GM18511 (cell line): ENCODE data around the gene HDLBP.
"Not testable (repeated sequence)": the region's sequence is repeated elsewhere in the genome, so short reads cannot be mapped to it uniquely, and the experiment has no call there.

ENCODE experiments used
- ATAC-seq: cut with Tn5 transposase; IDR thresholded peaks from one replicate; pipeline ENCODE4 v1.9.1; 2021; ENCODE audit warnings: mild to moderate bottlenecking, moderate library complexity; ENCODE audit not compliant: unreplicated experiment

Gene HDLBP

GRCh38 chr2:241199897-241200821 is 115.3 kb downstream of the HDLBP start:
- ATAC-seq = no peak

- no peak for ATAC-seq
These were observed 116.2 kb downstream of the HDLBP start for GRCh38 chr2:241199286-241199685.

DNA sequence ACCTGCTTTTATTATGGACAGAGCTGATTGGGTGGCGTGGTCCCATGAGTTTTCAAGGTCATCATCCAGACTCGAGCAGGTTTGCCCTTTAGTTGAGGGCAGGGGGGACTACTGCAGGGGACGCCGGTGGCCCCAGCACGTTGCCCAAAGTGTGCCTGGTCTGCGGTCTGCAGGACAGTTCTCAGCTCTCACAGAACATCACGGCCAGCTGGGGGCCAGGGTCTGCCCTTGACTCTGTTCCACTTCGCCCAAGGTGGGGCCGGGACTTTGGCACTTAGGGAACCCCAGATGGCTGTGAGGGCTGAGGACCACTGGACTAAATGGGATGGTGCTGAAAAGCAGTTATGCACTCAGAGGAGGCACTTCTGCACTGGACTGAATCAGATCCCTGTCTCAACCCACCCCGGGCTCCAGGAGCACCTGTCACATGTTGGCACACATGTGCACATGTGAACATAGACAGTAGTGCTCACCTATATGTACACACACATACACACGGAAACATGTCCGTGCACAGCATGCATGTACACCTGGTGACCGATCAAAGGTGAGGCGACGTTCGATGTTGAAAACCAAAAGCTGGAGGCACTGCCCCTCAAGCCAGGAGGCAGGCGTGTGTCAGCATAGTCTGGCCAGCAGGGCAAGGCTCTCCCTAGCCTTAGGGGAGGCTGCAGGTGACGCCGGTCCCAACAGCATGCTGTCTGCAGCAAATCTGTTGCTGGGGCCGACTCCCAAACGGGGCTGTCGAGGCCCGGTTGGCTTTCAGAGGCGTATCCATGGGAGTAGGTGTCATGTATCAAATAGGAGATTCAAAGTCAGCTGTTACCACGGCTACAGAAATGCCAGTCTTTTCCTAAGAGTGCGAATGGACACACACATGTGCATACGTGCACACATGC is 116.8 kb downstream of the HDLBP start:
- ATAC-seq = no peak

- no peak for ATAC-seq
These were observed 117.5 kb downstream of the HDLBP start for GRCh38 chr2:241197947-241198346.

DNA sequence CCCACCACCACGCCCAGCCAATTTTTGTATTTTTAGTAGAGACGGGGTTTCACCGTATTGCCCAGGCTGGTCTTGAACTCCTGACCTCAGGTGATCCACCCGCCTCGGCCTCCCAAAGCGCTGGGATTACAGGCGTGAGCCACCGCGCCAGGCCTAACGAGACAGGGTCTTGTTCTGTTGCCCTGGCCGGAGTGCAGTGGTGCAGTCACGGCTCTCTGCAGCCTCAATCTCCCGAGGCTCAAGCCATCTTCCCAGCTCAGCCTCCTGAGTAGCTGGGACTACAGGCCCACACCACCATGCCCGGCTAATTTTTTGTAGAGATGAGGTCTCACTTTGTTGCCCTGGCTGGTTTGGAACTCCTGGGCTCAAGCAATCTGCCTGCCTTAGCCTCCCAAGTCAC is 118.2 kb downstream of the HDLBP start:
- ATAC-seq = not testable (repeated sequence)

DNA sequence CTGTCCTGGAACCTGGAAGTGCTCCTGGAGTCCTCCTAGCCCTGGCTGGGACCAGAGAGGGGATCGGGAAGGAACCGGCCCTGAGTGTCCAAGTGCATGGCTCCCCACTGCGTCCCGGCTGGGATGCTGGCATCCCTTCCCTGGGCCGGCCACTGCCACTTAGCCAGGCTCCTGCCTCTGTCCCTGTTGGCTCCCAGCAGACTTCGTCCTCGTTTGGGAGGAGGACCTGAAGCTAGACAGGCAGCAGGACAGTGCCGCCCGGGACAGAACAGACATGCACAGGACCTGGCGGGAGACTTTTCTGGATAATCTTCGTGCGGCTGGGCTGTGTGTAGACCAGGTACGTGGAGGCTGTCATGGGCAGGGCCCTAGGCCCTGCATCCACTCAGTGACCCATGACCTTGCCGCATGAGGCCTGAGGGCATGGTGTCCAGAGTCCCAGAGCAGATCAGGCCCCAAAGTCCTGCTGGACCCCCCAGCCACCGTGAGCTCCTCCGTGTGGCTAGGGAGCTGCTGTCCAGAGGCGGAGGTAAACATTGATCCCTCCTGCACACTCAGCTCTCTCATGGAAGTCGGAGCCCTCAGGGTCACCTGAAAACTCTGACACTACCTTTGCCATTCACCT is 119.9 kb downstream of the HDLBP start:
- no peak for ATAC-seq

GRCh38 chr2:241194811-241195210 is 120.7 kb downstream of the HDLBP start:
- no peak for ATAC-seq

GRCh38 chr2:241193271-241193670 is 122.2 kb downstream of the HDLBP start:
- ATAC-seq = no peak

DNA sequence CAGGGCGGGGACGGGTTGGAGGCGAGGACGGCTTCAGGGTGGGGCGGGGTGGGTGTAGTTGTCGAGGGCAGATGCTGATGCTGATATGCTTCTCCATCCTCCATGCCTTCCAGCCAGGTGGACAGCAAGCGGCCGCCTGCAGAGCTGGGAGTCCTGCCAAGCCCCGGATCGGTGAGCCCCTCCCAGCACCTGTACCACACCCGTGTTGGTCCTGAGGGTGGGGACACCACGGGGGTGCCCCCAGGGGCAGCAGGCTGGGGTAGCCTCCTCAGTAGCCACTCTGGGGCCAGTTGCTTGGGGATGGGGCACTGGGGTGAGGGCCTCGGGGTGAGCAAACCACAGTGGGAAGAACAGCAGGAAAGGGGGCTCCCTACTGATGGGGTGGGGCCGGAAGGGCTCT is 124.4 kb downstream of the HDLBP start:
- no peak for ATAC-seq

GRCh38 chr2:241190291-241190981 is 125.0 kb downstream of the HDLBP start:
- ATAC-seq = no peak

DNA sequence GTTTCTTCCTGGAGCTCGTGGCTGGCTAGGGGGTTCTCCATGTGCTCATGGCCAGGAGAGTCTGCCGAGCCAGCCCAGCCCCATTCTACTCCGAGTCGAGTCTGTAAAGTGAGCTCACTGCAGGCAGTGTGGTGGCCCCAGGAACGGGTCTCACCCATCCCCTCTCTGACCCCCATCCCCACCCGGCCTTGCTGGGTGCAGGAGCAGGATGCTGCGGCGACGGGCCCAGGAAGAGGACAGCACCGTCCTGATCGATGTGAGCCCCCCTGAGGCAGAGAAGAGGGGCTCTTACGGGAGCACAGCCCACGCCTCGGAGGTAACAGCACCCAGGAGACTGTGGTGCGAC is 125.6 kb downstream of the HDLBP start:
- no peak for ATAC-seq

DNA sequence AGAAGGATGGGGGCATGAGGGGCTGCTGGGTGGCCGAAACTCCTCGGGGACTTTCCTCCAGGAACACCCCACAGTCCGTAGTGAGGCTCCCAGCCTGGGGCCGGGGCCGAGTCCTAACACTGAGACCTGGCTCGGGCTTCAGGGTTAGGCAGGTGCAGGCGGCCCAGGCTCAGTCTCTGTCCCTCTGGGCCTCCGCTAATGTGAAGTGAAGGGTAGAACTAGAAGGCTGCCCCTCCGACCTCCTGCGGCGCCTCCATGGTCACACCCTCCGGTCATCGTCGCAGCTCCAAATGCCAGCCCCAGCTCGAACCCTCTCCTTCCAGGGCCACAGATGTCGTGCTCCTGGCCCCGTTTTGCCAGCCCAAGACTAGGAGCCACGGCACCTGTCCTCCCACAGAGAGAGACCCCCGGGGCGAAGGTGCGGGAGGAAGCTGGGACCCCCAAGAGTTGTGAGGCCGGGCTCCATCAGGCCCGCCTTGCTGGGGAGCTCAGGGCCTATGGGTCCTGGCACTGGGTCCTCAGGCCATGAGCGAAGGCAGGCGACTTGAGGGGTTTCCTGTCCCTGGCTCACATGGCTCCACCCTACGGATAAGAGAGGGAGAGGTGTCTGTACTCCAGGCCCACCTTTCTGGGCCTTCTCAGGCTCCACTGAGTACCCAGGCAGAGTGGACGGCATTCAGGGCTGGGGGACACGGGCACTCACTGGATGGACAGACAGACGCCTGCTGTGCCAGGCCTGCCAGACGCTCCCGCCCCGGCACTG is 126.2 kb downstream of the HDLBP start:
- ATAC-seq = no peak

DNA sequence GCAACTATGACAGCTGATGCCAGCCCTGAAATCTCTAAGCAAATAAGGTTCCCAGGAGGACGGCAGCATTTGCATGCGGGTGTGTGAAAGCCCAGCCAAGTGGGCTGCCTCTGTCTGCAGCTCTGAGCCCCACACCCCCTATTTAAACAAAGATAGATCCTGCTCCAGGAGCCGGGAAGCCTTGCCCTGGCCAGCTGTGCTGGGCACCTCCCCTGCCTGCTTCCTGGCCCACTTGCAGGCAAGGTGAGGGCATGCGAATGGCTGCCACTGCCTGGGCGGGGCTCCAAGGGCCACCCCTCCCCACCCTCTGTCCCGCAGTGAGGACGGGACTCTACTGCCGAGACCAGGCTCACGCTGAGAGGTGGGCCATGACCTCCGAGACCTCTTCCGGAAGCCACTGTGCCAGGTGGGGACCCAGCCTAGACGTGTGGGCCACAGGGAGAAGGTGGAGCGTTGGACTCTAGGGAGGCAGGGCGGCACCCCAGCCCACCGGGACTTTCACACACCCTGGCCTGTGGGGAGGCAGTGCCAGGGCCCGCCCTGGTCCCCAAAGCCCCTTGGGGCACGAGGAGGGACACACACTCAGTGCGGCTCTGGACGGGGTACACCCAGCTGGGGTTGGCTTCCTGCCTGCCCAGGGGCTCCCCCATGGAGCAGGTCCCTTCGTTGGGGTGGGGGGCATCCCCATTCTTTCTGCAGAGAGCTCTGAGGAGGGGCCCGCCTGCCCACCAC is 126.9 kb downstream of the HDLBP start, which contains the start of gene ANO7:
TSS of gene ANO7 (plus strand) at position 317 of the 732 bp plus-strand sequence. CDS start 1,387 bp downstream, outside the sequence.
- ATAC-seq = no peak

DNA sequence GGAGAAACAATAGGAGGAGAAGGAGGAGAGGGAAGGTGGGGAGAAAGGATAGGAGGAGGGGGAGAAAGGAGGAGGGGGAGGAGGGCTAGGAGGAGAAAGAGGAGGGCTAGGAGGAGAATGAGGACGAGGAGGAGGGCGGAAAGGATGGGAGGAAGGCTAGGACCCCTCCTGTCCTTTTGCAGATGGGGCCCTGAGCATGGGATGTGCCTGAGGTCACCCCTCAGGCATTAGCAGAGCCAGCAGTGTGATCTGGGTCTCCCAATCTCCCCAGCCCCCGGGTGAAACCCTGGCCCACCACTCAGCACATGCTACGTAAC is 127.6 kb downstream of the HDLBP start:
- ATAC-seq = no peak

- no peak for ATAC-seq
These were observed 128.2 kb downstream of the HDLBP start for GRCh38 chr2:241187101-241187917.

GRCh38 chr2:241185961-241186360 is 129.5 kb downstream of the HDLBP start:
- no peak for ATAC-seq

DNA sequence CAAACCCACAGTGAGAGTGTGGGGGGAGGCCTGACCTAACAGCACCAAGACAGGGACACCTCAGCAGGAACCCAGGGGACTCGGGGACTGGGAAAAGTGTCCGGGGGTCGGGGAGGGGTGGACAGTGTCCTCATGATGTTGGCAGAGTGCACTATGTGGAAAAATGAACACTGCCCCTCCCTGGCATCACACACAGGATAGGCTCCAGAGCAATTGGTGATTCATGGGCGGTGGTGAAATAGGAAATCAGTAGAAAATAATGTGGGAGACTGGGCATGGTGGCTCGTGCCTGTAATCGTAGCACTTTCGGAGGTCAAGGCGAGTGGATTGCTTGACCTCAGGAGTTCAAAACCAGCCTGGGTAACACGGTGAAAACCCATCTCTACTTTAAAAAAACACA is 130.6 kb downstream of the HDLBP start:
- ATAC-seq = no peak

DNA sequence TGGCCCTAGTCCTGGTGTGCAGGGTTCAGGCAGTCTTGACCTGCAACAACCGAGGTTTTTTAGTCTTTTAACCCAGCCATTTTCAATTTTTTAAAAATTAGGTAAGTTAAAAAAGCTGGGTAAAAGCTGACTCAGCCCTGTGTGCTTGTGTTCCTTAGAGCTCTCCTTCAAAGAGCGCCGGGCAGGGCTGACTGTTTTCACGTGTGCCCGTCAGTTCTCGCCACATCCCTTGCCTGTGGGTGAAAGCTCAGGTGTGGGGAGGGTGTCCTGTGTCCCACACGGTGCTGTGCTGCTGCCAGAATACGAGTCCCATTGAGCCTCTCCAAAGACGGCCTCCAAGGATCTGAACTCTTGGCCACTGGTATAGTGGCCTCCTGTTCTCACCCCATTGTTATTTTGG is 132.3 kb downstream of the HDLBP start:
- no peak for ATAC-seq
